ENCODE results near the gene PKIG. TPM values are rescaled to one million over a fixed set of nuclear protein-coding genes. Genes with fewer than 3 reads are reported as not detected.

The PKIG gene
- total RNA-seq, 1 donor from 2014 or later = 181 TPM

DNA sequence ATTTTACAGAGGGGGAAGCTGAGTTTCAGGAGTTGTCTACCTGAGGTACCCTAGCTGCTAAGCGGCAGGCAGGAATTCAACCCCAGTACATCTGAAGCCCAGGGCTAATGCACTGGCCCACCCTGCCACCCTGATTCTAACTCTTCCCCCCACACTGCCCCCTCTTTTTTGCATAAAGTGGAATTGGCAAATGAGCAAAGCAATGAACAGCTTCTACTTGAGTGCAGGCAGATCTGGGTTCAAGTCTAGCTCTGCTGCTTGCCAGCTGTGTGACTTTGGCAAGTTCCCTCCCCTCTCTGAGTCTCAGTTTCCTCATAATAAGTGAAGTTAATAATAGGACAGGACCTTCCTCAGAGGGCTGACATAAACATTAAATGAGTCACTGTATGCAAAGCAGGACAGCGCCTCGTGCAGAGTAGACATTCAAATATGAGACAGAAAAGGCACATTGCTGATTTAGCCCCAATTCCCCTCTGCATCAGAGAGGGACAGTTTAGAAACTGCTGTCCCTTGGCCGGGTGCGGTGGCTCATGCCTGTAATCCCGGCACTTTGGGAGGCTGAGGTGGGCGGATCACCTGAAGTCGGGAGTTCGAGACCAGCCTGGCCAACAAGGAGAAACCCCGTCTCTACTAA lies 64.4 kb downstream of the PKIG start:
- H3K27me3 Mint-ChIP-seq = no peaks in the 10 kb centered on the region
- no peaks in the 10 kb centered on the region for H3K9me3 Mint-ChIP-seq
- peak overlapping the region; percentile 80 for H3K4me3 Mint-ChIP-seq
- H3K27ac Mint-ChIP-seq = peak overlapping the region; percentile 88
- peak; percentile 66 for ATAC-seq (ENCODE audit: low read depth)
- TF ChIP-seq, protein P1, sequence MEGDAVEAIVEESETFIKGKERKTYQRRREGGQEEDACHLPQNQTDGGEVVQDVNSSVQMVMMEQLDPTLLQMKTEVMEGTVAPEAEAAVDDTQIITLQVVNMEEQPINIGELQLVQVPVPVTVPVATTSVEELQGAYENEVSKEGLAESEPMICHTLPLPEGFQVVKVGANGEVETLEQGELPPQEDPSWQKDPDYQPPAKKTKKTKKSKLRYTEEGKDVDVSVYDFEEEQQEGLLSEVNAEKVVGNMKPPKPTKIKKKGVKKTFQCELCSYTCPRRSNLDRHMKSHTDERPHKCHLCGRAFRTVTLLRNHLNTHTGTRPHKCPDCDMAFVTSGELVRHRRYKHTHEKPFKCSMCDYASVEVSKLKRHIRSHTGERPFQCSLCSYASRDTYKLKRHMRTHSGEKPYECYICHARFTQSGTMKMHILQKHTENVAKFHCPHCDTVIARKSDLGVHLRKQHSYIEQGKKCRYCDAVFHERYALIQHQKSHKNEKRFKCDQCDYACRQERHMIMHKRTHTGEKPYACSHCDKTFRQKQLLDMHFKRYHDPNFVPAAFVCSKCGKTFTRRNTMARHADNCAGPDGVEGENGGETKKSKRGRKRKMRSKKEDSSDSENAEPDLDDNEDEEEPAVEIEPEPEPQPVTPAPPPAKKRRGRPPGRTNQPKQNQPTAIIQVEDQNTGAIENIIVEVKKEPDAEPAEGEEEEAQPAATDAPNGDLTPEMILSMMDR (IDR thresholded peaks at IDR 0.05) = no peak
- intact Hi-C loops (cut with micrococcal nuclease) = loop anchor here (2.0 to 10.0 kb wide), 8 partner anchors 24 to 964 kb away; partner anchors contain the start of genes OSER1, SERINC3 and STK4
- peaks cover 87% of the 10 kb centered on the region for H3K4me1 Mint-ChIP-seq
- peaks cover 4% of the 10 kb centered on the region for H3K36me3 Mint-ChIP-seq (ENCODE audit: low read depth)
- POLR2A ChIA-PET = interaction anchor here (0.6 to 3.7 kb wide), 15 partner anchors 17 to 313 kb away, joined by 3 to 32 read pairs (median 5); partner anchors contain the start of genes PKIG and TTPAL
- DNase-seq = peak; percentile 31
- CTCF ChIA-PET = interaction anchor here (1.1 to 1.8 kb wide), 3 partner anchors 36 to 71 kb away, joined by 3 to 7 read pairs (median 3); no protein-coding TSS in a partner anchor

DNA sequence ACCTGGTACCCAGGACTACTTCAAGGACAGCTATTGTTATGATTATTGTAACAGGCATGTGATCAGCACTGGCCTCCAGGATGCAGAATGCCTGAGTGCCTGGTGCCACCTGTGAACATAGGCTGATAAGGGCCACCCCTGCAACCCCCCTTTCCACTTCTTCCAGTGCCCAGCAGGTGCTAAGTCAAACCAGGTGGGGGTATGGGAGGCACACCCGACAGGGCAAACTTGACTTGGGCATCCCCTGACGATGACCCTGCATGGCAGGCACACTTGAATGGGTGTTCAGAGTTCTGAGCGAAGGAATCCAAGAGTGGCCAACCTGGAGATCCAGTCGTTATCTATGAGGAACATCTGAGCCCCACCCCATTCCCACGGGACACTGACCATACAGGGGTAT lies 65.7 kb downstream of the PKIG start:
- H3K27ac Mint-ChIP-seq = no peak overlapping the region
- no peaks in the 10 kb centered on the region for H3K9me3 Mint-ChIP-seq
- H3K36me3 Mint-ChIP-seq (ENCODE audit: low read depth) = peaks cover 9% of the 10 kb centered on the region
- intact Hi-C loops (cut with micrococcal nuclease) = loop anchor here (5.0 to 10.0 kb wide), 2 partner anchors 433 to 966 kb away; partner anchors contain the start of gene OSER1
- DNase-seq = no peak
- TF ChIP-seq, protein P1 (IDR thresholded peaks at IDR 0.05) = no peak
- ChIA-PET POLR2A (interaction anchor here (0.6 to 3.7 kb wide), 4 partner anchors 16 to 65 kb away, joined by 3 to 32 read pairs (median 5); partner anchors contain the start of gene PKIG), CTCF (no interaction called here)
- peaks cover 81% of the 10 kb centered on the region for H3K4me1 Mint-ChIP-seq
- peak overlapping the region; percentile 15 for H3K4me3 Mint-ChIP-seq
- no peaks in the 10 kb centered on the region for H3K27me3 Mint-ChIP-seq
- no peak for ATAC-seq (ENCODE audit: low read depth)

DNA sequence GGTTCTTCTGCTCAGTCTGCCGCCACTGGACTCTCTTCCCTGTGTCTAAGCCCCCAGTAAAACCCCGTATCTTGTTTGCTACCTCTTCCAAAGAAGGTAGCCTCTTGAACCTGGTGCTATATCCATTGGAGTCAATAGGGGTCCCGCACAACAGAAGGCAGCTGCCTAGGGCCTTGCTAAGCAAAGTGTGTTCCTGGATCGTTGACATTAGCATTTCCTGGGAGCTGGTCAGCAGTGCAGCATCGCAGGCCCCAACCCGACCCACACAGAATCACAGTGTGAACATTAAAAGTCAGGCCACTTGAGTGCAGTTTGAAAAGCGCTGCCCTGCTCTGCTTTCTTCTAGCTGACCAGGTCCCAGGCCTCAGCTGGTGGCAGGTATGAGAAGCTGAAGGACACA lies 66.2 kb downstream of the PKIG start:
- TF ChIP-seq, protein P1 (IDR thresholded peaks at IDR 0.05) = no peak
- DNase-seq (no peak), ATAC-seq (ENCODE audit: low read depth) (no peak)
- Mint-ChIP-seq H3K36me3 (ENCODE audit: low read depth) (peaks cover 9% of the 10 kb centered on the region), H3K4me3 (no peak overlapping the region), H3K27ac (no peak overlapping the region), H3K4me1 (peaks cover 81% of the 10 kb centered on the region), H3K9me3 (peaks cover under 1% of the 10 kb centered on the region), H3K27me3 (no peaks in the 10 kb centered on the region)
- POLR2A ChIA-PET = interaction anchor here (0.6 to 4.0 kb wide), 3 partner anchors 40 to 1757 kb away, joined by 3 to 38 read pairs (median 4); no protein-coding TSS in a partner anchor
- CTCF ChIA-PET = no interaction called here
- intact Hi-C loops (cut with micrococcal nuclease) = loop anchor here (5.0 to 10.0 kb wide), 2 partner anchors 434 to 966 kb away; partner anchors contain the start of gene OSER1

DNA sequence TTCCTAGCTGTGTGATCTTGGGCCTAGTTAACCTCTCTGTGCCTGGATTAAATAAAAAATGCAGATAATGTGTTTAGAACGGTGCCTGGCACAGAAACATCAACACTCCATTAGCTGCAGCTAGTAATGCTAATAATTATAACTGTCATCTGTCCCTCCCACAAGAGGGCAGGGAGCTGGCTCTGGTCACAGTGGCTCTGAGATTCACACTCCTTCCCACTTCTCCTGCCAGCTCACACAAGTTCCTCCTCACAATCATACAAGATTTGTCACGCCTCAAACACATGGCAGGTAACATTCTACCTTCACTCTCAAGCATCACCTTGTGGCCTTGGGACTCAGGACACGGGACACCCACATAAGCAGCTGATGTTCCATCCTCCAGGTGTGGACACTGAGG lies 66.7 kb downstream of the PKIG start:
- H3K4me1 Mint-ChIP-seq = peaks cover 78% of the 10 kb centered on the region
- intact Hi-C loops (cut with micrococcal nuclease) = loop anchor here (5.0 to 10.0 kb wide), 2 partner anchors 434 to 967 kb away; partner anchors contain the start of gene OSER1
- TF ChIP-seq, protein P1 (IDR thresholded peaks at IDR 0.05) = no peak
- ATAC-seq (ENCODE audit: low read depth) (no peak), DNase-seq (no peak)
- H3K36me3 Mint-ChIP-seq (ENCODE audit: low read depth) = peaks cover 9% of the 10 kb centered on the region
- H3K27me3 Mint-ChIP-seq = no peaks in the 10 kb centered on the region
- ChIA-PET CTCF (interaction anchor here (1.4 kb wide), 1 partner anchor 73 kb away, joined by 4 read pairs; no protein-coding TSS in a partner anchor), POLR2A (interaction anchor here (0.6 to 4.0 kb wide), 3 partner anchors 63 to 1756 kb away, joined by 3 to 38 read pairs (median 5); no protein-coding TSS in a partner anchor)
- H3K9me3 Mint-ChIP-seq = peaks cover 3% of the 10 kb centered on the region
- peak overlapping the region; percentile 29 for H3K4me3 Mint-ChIP-seq
- H3K27ac Mint-ChIP-seq = no peak overlapping the region

DNA sequence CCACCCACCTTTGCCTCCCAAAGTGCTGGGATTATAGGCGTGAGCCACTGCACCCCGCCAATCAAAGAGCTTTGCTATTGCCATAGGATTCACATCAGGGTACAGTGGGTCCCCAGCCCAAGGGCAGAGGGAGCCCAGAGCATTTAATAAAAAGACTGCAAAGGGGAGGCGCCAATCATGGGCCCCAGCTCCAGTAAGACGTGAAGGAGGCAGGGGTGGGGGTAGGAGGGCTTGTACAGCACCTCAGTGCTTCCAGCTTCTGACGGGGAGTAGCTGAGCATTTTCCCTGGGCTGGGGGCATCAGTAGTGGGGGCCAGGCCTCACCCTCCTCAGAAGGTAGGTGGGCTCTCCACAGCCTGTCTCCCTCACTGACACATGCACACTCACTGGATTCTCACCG lies 67.6 kb downstream of the PKIG start:
- ChIA-PET POLR2A (interaction anchor here (1.2 to 4.0 kb wide), 3 partner anchors 40 to 67 kb away, joined by 6 to 38 read pairs (median 6); partner anchors contain the start of gene PKIG), CTCF (interaction anchor here (0.9 to 1.4 kb wide), 2 partner anchors 35 to 74 kb away, joined by 4 to 5 read pairs; no protein-coding TSS in a partner anchor)
- Mint-ChIP-seq H3K27me3 (no peaks in the 10 kb centered on the region), H3K36me3 (ENCODE audit: low read depth) (peaks cover 9% of the 10 kb centered on the region), H3K9me3 (peaks cover 3% of the 10 kb centered on the region), H3K4me3 (peak overlapping the region; percentile 87), H3K4me1 (peaks cover 70% of the 10 kb centered on the region), H3K27ac (no peak overlapping the region)
- intact Hi-C loops (cut with micrococcal nuclease) = loop anchor here (5.0 to 10.0 kb wide), 2 partner anchors 435 to 968 kb away; partner anchors contain the start of gene OSER1
- DNase-seq (no peak), ATAC-seq (ENCODE audit: low read depth) (no peak)
- TF ChIP-seq, protein P1 (IDR thresholded peaks at IDR 0.05) = no peak

Data from activated B cell treated with CpG ODN at 0.5 μM for 24 hours (primary cell).